Prostate gland (tissue), 2 donors: ENCODE data around the gene IGF2BP1.

ENCODE experiments used
- CTCF ChIP-seq, 4 experiments: fragments of 200-600 bp in 2 of 4; fragments of 450-650 bp in 2 of 4; sonication (generic) in 2 of 4; IDR thresholded peaks; 1 replicate in 3 of 4; 2 replicates in 1 of 4; pipeline ENCODE4 v1.5.1; 2016 to 2019; ENCODE audit warnings: antibody characterized with exemption in 4 of 4, mild to moderate bottlenecking in 2 of 4, moderate library complexity in 2 of 4
- POLR2A ChIP-seq: fragments of 450-650 bp; IDR thresholded peaks from one replicate; pipeline ENCODE4 v1.6.1; 2016; ENCODE audit warnings: antibody characterized with exemption, mild to moderate bottlenecking
- POLR2AphosphoS5 ChIP-seq: sonication (generic); formaldehyde crosslinking; IDR thresholded peaks from one replicate; pipeline ENCODE4 v1.6.1; 2017; ENCODE audit warnings: antibody characterized with exemption

- TF ChIP-seq POLR2A (no peak), CTCF (IDR thresholded peaks at IDR 0.05) (no peak), POLR2AphosphoS5 (no peak)
Observed at GRCh38 chr17:49050611-49051010, 53.4 kb downstream of the IGF2BP1 start.
